PC-9 (cell line): ENCODE results near the gene AKIP1.

Experiments used
- CTCF ChIP-seq: fragments of 200-600 bp; sonication (generic); conservative IDR thresholded peaks from 2 replicates; pipeline ENCODE4 v1.6.1; 2017; ENCODE audit warnings: mixed run types, antibody characterized with exemption, mild to moderate bottlenecking, moderate library complexity
- EZH2 ChIP-seq: fragments of 200-600 bp; sonication (generic); IDR thresholded peaks from 2 replicates; pipeline ENCODE4 v1.8.0; 2017; ENCODE audit warnings: antibody characterized with exemption, low read depth

- no peak for TF ChIP-seq EZH2
- no peak for TF ChIP-seq CTCF
These were observed 56.2 kb downstream of the AKIP1 start for GRCh38 chr11:8967184-8967583.
